SH-SY5Y (cell line): ENCODE measurements around the gene KBTBD4.

ENCODE experiments used
- GATA2 ChIP-seq: IDR thresholded peaks from 2 replicates; pipeline ENCODE4 v1.6.1; 2011; ENCODE audit warnings: mild to moderate bottlenecking, low read depth, low read length
- GATA3 ChIP-seq: IDR thresholded peaks from 2 replicates; pipeline ENCODE4 v1.6.1; 2011; ENCODE audit warnings: low read depth, mild to moderate bottlenecking, low read length, moderate library complexity

DNA sequence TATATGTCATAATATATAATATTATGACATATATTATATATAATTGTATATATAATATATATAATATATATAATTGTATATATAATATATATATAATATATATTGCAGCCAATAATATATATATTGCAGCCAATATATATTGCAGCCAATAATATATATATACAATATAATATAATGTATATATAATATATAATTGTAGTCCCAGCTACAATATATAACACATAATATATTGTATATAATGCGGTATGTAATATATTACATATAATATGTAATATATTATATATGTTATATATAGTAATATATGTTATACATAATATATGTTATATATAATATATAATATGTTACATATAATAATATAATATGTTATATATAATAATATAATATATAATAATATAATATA, 20.1 kb downstream of the KBTBD4 start:
- TF ChIP-seq GATA2: no peak
- no peak for TF ChIP-seq GATA3
